HG03558 (cell line): ENCODE measurements around the gene CCDC97.
"Not testable (repeated sequence)": the region's sequence is repeated elsewhere in the genome, so short reads cannot be mapped to it uniquely, and the experiment has no call there.

Source experiments
- ATAC-seq: cut with Tn5 transposase; IDR thresholded peaks from one replicate; pipeline ENCODE4 v1.9.1; 2021; ENCODE audit warnings: moderate number of reproducible peaks; ENCODE audit not compliant: unreplicated experiment; ENCODE audit errors: extremely low read depth

CCDC97 gene

DNA sequence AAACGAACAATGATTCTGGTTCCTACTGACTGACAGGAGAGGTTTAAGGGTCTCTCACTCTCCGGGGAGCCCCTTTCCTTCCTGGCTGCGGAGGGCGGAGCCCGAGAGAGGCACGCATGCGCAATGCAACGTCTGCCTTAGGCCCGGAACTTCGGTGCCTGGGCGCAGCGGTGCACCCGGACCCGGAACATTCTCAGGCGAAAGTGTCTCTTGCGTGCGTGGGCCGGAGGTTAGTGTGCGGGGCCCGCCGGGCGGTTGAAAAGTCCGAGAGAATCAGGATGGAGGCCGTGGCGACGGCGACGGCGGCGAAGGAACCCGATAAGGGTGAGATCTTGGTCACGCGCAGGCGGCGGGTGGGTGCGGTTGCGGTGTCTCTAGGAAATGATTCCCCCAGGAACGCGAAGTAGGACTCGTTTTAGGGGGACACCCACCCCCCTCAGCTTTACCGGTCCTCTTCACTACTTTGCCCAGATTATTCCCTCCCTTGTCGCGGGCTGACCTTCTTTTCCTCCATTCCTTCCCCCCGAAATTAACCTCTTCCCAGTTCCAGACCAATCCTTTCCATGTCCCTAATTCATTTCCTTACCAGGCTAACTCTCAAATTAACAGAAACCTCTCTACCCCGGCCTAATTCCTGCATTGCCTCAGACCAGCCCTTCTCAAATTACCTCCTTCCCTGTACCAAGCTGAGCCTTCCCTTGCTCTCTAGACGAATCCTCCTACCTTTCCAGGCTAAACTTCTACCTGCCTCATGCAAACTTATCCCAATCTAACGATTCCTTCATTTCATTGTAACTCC is at the start of gene CCDC97:
CCDC97 (plus strand) TSS at position 140 of the 799 bp plus-strand sequence; CDS start at position 279, 139 bp downstream.
- no peak for ATAC-seq

DNA sequence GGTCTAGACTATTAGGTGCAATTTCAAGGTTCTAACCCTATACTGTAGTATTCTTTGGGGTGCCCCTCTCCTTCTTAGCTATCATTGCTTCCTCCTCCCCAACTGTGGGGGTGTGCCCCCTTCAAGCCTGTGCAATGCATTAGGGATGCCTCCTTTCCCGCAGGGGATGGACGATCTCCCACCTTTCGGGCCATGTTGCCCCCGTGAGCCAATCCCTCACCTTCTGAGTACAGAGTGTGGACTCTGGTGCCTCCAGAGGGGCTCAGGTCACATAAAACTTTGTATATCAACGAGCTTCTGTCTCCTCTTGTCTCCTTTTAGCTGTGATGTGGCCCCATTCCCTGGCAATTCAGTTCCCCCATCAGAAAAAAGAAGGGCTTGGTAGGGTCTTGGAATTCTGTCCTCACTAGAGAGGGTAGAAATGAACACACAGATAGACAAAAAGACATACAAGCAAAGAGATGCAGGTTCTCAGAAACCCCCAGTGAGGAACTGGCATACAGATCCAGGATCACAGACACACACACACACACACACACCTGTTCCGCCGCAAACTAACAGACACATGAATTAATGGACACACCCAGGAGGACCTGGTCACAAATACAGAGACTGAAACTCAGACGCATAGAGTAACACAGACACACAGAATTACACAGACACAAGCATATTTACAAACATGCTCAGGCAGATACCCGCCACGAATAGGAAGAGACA is 48.3 kb upstream of the CCDC97 start:
- no peak for ATAC-seq

DNA sequence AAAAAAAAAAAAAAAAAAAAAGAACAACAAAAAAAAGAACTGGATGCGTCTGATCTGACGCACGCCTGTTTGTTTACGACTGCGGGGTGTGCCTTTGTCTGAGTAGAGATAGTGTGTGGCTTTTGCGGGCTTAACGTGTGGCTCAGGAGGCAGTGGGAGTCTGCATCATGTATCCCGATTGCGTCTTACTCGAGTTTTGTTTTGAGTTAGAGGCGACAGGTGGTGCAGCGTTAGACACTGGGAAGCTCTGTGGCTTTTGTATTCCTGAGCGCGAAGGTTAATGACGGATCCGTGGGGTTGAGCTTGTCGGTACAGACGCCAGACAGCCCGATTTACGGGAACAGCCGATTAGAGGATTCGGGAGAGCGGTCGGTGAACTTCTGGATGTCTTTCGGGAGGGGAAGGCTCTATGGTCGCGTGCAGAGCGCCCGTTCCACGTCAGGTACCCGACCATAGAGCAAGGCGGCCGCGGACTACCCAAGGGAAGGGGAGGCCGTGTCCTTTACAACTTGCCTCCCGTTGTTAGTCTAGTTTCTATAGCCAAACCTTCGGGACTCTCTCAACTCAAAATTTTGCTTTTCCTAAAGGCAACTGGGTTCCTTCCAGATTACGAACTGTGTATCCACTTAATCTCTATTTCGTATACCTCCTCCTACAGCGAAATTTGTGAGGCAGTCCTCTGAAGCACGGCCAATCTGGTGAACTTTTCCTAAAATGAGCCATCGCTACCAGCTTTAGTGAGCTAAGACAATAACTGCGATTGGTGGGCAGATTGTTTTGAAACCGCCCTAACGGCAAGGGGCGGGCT is 46.7 kb upstream of the CCDC97 start:
- ATAC-seq, result no peak

DNA sequence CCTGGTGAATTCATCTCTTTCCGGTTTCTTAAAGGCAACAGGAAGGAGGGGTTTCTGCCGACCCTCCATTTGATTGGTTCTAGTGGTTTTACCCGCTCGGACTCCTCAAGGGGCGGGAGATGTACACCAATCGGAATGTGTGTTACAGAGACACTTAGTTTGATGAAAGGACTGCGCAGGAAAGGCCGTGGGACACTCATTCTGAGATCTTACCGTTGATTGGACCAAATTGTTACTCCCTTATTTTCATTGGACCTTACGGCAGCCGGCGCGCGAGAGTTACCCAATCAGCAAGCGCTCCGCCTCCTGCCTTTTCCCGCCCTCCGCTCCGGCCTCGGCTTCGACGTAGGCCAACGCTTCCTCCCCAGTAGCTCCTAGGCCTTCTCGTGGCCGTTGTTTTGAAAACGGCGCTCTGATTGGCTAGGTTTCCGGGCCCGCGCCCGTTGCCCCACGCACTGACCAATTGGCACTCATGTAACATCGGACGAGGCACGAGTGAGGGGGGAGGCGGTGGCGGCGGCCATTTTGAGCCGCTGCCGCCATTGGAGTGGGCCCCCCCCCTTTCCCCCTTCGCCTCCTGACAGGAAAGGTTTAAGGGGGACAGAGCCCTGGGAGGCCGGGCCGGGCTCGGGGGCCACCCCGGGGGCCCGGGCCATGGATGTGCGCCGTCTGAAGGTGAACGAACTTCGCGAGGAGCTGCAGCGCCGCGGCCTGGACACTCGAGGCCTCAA is 46.0 kb upstream of the CCDC97 start, which contains the start of gene HNRNPUL1:
HNRNPUL1 (plus strand) TSS at position 523 of the 731 bp plus-strand sequence; CDS start at position 655, 132 bp downstream.
- peak; percentile 57 for ATAC-seq

DNA sequence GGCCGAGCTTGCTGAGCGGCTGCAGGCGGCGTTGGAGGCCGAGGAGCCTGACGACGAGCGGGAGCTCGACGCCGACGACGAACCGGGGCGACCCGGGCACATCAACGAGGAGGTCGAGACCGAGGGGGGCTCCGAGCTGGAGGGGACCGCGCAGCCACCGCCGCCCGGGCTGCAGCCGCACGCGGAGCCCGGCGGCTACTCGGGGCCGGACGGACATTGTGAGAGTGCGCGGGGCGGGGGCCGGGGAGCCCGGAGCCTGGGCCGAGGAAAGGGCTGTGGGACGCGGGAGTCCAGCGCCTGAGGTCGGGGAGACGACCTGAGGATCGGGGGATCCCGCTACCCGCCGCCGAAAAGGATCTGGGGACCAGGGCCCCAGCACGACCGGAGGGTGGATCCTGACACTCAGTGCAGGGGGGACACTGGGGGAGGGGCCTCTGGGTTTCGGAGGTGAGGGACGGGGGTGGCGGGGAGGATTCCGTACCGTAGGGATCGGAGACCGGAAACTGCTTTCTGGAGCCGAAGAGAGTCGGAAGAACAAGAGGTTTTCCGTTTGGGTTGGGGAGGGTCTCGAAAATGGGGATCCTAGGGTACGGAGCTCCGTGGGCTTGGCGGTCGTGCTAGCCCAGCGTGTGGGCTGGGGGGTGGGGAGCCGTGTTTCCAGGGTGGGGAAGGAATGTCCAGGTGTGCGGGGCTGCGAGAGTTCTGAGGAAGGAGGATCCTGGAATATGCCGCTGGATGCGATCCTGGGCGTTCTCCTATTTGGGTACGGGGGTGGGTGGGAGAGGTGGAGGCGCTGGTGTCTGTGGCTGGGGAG is 45.2 kb upstream of the CCDC97 start:
- ATAC-seq, result no peak

- no peak for ATAC-seq
These were observed 44.4 kb upstream of the CCDC97 start for GRCh38 chr19:41265395-41266153.

DNA sequence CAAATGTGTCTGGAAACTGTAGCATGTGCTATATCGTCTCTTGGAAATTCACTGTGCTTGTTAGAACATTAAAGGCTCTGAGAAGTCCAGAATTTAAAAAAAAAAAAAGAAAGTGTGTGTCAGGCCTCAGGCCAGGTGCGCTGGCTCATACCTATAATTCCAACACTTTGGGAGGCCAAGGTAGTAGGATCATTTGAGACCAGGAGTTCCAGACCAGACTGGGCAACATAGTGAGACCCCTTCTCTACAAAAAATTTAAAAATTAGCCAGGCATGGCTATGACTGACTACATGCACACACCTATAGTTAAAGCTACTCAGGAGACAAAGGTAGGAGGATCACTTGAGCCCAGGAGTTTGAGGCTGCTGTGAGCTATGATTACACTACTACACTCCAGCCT is 40.9 kb upstream of the CCDC97 start:
- no peak for ATAC-seq

GRCh38 chr19:41269571-41269970 is 40.4 kb upstream of the CCDC97 start:
- ATAC-seq, result no peak

- no peak for ATAC-seq
These were observed 36.9 kb upstream of the CCDC97 start for GRCh38 chr19:41273076-41273475.

DNA sequence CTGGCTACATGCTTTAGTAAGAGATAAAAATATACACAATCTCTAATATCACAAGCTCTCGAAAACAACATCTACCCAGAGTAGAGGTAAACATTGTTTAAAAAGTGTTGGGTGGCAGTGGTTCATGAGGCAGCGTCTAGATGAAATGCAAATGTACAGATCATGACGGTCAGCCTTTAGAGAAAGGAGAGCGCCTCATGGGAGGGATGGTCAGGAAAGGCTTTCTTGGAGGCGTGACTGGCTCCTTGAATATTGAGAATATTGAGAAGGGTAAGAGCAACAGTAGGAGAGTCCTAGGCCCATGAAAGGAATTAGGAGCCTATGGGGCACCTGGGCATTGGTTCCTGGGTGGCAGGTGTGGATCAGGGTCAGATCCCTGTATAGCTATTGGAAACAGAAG is 35.2 kb upstream of the CCDC97 start:
- no peak for ATAC-seq

DNA sequence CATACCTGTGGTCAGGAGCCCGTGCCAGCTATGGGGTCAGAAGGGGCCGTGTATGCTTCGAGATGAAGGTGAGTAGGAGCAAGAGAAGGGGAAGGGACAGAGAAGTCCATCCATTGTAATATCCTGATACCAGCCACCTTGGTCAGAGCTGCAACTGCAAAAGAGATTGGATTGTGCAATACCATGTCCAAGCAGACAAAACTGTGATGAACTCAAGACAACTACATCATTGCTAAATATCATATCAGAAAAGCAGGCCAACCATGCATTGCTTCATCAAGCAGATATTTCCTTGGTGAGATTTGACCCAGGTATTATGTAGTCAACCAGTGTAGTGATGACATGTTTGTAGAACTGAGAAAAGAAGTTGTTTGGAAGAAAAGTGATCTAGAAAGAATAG is 33.7 kb upstream of the CCDC97 start:
- no peak for ATAC-seq

DNA sequence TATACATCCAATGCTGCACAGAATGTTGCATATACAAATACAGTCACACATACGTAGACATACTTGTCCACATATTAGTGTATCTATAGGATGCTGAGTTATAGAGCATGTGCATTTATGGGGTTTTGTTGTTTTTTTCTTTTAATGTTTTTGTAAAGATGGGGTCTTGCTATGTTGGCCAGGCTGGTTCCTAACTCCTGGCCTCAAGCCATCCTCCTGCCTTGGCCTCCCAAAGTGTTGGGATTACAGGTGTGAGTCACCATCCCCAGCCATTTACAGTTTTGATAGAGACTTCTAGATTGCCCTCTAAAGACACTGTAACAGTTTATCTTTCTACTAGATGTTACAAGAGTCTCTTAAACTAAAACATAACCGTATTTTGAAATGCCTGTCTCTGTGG is 31.5 kb upstream of the CCDC97 start:
- ATAC-seq, result no peak

- no peak for ATAC-seq
These were observed 21.1 kb upstream of the CCDC97 start for GRCh38 chr19:41288673-41289530.

- ATAC-seq, result not testable (repeated sequence)
These were observed 20.2 kb upstream of the CCDC97 start for GRCh38 chr19:41289814-41290213.

DNA sequence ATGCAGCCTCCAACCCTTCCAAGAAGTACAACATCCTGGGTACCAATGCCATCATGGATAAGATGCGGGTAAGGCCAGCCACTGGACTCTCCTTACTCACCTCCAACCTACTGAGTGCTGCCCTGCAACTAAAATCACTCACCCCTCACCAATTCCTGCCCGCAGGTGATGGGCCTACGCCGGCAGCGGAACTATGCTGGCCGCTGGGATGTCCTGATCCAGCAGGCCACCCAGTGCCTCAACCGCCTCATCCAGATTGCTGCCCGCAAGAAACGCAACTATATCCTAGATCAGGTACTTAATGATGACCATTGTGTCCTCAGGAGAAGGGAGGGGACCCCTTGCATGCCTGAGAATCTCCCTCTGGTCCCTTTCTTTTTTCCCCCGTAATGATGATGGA is 15.6 kb upstream of the CCDC97 start:
- no peak for ATAC-seq

DNA sequence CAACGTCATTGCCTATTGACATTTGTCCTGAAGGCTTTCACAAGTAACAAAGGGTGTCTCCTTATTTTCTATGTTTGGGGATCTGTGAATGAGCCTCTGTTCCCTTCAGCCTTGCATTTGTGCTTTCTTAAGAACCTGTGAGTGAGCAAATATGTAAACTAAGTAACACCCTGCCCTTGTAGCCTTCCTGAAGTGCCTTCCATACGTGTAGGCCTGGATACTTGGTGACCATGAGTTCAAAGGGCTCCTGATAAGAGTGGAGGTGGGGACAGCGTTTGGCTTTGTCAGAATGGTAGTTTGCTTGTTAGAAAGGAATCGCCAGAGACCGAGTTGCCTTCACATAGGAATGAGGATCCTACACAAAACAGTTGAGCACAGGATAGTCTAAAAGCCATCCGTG is 14.5 kb upstream of the CCDC97 start:
- ATAC-seq, result no peak

GRCh38 chr19:41296433-41296871 is 13.5 kb upstream of the CCDC97 start:
- ATAC-seq, result no peak
